B cell (primary cell): ENCODE measurements around the gene AXIN2.

Source experiments
- EZH2 ChIP-seq: IDR thresholded peaks from 2 replicates; pipeline ENCODE4 v1.6.1; 2012; ENCODE audit warnings: borderline replicate concordance, low read depth, mild to moderate bottlenecking, moderate library complexity, low read length; ENCODE audit not compliant: insufficient read depth, poor library complexity, severe bottlenecking
- TF ChIP-seq, protein P1 (sequence below): fragments of 200-600 bp; IDR thresholded peaks from one replicate; pipeline ENCODE4 v1.8.0; 2022; ENCODE audit warnings: antibody characterized with exemption, mild to moderate bottlenecking

DNA sequence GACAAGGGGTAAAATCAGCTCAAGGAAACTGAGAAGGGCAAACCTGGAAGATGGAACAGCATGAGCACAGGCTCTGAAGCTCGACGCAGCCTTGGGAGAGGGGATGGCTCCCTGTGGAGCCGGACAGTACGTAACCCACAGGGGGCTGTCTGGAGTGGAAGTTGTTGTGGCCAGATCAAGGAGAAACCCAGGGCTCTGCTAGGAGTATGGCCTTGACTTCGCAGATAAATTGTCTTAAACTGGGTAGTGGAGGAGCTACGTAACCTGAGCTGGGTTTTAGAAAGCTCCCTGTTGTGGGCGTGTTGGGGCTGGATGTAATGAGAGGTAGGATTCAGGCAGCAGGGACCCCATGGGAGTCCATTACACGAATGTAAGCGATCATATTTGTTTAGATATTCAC is 25.5 kb upstream of the AXIN2 start:
- TF ChIP-seq, protein P1, sequence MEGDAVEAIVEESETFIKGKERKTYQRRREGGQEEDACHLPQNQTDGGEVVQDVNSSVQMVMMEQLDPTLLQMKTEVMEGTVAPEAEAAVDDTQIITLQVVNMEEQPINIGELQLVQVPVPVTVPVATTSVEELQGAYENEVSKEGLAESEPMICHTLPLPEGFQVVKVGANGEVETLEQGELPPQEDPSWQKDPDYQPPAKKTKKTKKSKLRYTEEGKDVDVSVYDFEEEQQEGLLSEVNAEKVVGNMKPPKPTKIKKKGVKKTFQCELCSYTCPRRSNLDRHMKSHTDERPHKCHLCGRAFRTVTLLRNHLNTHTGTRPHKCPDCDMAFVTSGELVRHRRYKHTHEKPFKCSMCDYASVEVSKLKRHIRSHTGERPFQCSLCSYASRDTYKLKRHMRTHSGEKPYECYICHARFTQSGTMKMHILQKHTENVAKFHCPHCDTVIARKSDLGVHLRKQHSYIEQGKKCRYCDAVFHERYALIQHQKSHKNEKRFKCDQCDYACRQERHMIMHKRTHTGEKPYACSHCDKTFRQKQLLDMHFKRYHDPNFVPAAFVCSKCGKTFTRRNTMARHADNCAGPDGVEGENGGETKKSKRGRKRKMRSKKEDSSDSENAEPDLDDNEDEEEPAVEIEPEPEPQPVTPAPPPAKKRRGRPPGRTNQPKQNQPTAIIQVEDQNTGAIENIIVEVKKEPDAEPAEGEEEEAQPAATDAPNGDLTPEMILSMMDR: no peak
- TF ChIP-seq EZH2: no peak
